GM18520 (cell line): ENCODE results near the gene RIT1.

Experiments
- ATAC-seq: cut with Tn5 transposase; IDR thresholded peaks from one replicate; pipeline ENCODE4 v1.9.1; 2021; ENCODE audit not compliant: unreplicated experiment

The RIT1 gene

GRCh38 chr1:155911156-155912055 lies at the start of gene RIT1:
TSS of gene RIT1 (minus strand) at chr1:155911349. CDS start at chr1:155910761, 588 bp downstream.
- peak; percentile 58 for ATAC-seq

- ATAC-seq: no peak
Observed at GRCh38 chr1:155960081-155960745, 49.1 kb upstream of the RIT1 start.

- no peak for ATAC-seq
Observed at GRCh38 chr1:155957411-155957915, 46.3 kb upstream of the RIT1 start.

GRCh38 chr1:155954645-155955044 lies 43.5 kb upstream of the RIT1 start:
- no peak for ATAC-seq

- no peak for ATAC-seq
Observed at GRCh38 chr1:155952505-155952890, 41.3 kb upstream of the RIT1 start.

GRCh38 chr1:155951753-155952504 lies 40.8 kb upstream of the RIT1 start:
- no peak for ATAC-seq

GRCh38 chr1:155950829-155951228 lies 39.7 kb upstream of the RIT1 start:
- ATAC-seq: no peak

- no peak for ATAC-seq
Observed at GRCh38 chr1:155947741-155948140, 36.6 kb upstream of the RIT1 start.

GRCh38 chr1:155947292-155947691 lies 36.1 kb upstream of the RIT1 start:
- no peak for ATAC-seq

GRCh38 chr1:155946633-155947219 lies 35.6 kb upstream of the RIT1 start:
- peak; percentile 12 for ATAC-seq

- no peak for ATAC-seq
Observed at GRCh38 chr1:155944444-155944799, 33.3 kb upstream of the RIT1 start.

GRCh38 chr1:155942578-155943141 lies 31.5 kb upstream of the RIT1 start:
- no peak for ATAC-seq

GRCh38 chr1:155941845-155942531 lies 30.8 kb upstream of the RIT1 start:
- ATAC-seq: no peak

GRCh38 chr1:155940993-155941844 lies 30.1 kb upstream of the RIT1 start, which contains the start of gene RXFP4:
TSS of gene RXFP4 (plus strand) at chr1:155941638. CDS start at chr1:155941710, 72 bp downstream.
- ATAC-seq: no peak

- no peak for ATAC-seq
Observed at GRCh38 chr1:155940482-155940992, 29.4 kb upstream of the RIT1 start.

- no peak for ATAC-seq
Observed at GRCh38 chr1:155938220-155938627, 27.1 kb upstream of the RIT1 start.

GRCh38 chr1:155934936-155935590 lies 23.9 kb upstream of the RIT1 start:
- no peak for ATAC-seq
